SH-SY5Y (cell line): Measurements from ENCODE around the gene PTPN6.

Source experiments
- GATA2 ChIP-seq: IDR thresholded peaks from 2 replicates; pipeline ENCODE4 v1.6.1; 2011; ENCODE audit warnings: mild to moderate bottlenecking, low read depth, low read length
- GATA3 ChIP-seq: IDR thresholded peaks from 2 replicates; pipeline ENCODE4 v1.6.1; 2011; ENCODE audit warnings: low read depth, mild to moderate bottlenecking, low read length, moderate library complexity

- TF ChIP-seq GATA2, result no peak
- TF ChIP-seq GATA3, result no peak
Measured at GRCh38 chr12:6915789-6916285, 35.3 kb upstream of the PTPN6 start.
